HCT116 (cell line): ENCODE data around the gene C1QB. TPM values are rescaled to one million over a fixed set of nuclear protein-coding genes. Genes with fewer than 3 reads are reported as not detected.

Source experiments
- ATAC-seq: fragments of 200-7000 bp; cut with Tn5 transposase; 2 replicates; pipeline ENCODE4 v1.9.1; 2020; ENCODE audit warnings: mild to moderate bottlenecking, moderate library complexity
- BruUV-seq: library from RNA; stranded (reverse); fragments of 400-500 nt; replicated peaks from 2 replicates; lab custom pipeline; 2021; lab: Mats Ljungman, UMichigan
- CTCF ChIA-PET: fragments of 300-600 bp; sonication (Branson Sonifier 250); formaldehyde crosslinking; loops from one replicate; lab custom pipeline; 2021; ENCODE audit warnings: antibody characterized with exemption; lab: Charles Lee
- POLR2A ChIA-PET: fragments of 300-600, 350-600 bp; sonication (Branson Sonifier 250); formaldehyde crosslinking; loops from one replicate; lab custom pipeline; 2021; ENCODE audit warnings: antibody characterized with exemption; lab: Charles Lee
- RAD21 ChIA-PET, 2 experiments: fragments of 300-600 bp; sonication (Branson Sonifier 250); formaldehyde crosslinking; loops; one replicate each; lab custom pipeline; 2023; ENCODE audit warnings: low total read pairs in 2 of 2; ENCODE audit not compliant: uncharacterized antibody in 2 of 2, unreplicated experiment in 2 of 2, low non-redundant PET in 1 of 2; lab: Charles Lee
- DNase-seq: peaks from one replicate; pipeline ENCODE4 v3.0.0-alpha.2; 2010; ENCODE audit warnings: low read depth, low spot score
- H2AFZ ChIP-seq: fragments of 200-600 bp; shearing (Covaris generic), sonication (generic); 2 replicates; pipeline ENCODE4 v1.6.1; 2017; ENCODE audit warnings: low read depth, mixed run types, mixed read lengths, antibody characterized with exemption, low read length; ENCODE audit not compliant: poor library complexity, severe bottlenecking
- H3K27ac ChIP-seq: 2 replicates; pipeline ENCODE4 v1.5.1; 2012; ENCODE audit warnings: low read depth, low read length
- H3K27me3 ChIP-seq: fragments of 200-600 bp; sonication (generic); 2 replicates; pipeline ENCODE4 v1.6.1; 2016; ENCODE audit warnings: mixed run types, low read length, mixed read lengths; ENCODE audit not compliant: insufficient read depth
- H3K36me3 ChIP-seq, 2 experiments: fragments of 200-500 bp in 1 of 2; fragments of 200-600 bp in 1 of 2; sonication (Bioruptor generic) in 1 of 2; sonication (generic) in 1 of 2; 2 replicates each; pipeline versions ENCODE4 v1.5.1 to v1.6.1; 2014 to 2016; ENCODE audit warnings: low read length in 2 of 2, inconsistent platforms in 1 of 2, mixed read lengths in 1 of 2, mixed run types in 1 of 2; ENCODE audit not compliant: insufficient read depth in 2 of 2, control insufficient read depth in 1 of 2
- H3K4me1 ChIP-seq, 2 experiments: fragments of 200-600 bp in 1 of 2; sonication (generic) in 1 of 2; 2 replicates each; pipeline versions ENCODE4 v1.5.1 to v1.6.1; 2012 to 2017; ENCODE audit warnings: low read length in 2 of 2, inconsistent platforms in 1 of 2, mild to moderate bottlenecking in 1 of 2, mixed read lengths in 1 of 2, mixed run types in 1 of 2, moderate library complexity in 1 of 2; ENCODE audit not compliant: insufficient read depth in 2 of 2, control insufficient read depth in 1 of 2
- H3K4me2 ChIP-seq: fragments of 200-600 bp; sonication (generic); 2 replicates; pipeline ENCODE4 v1.6.1; 2017; ENCODE audit warnings: mixed run types, low read length, mixed read lengths
- H3K4me3 ChIP-seq, 2 experiments: fragments of 200-600 bp in 1 of 2; sonication (generic) in 1 of 2; replicated peaks in 1 of 2; 2 replicates each; pipeline ENCODE4 v1.5.1; 2011 to 2016; ENCODE audit warnings: low read length in 2 of 2, control low read depth in 1 of 2, low read depth in 1 of 2, mild to moderate bottlenecking in 1 of 2, mixed read lengths in 1 of 2, mixed run types in 1 of 2
- H3K79me2 ChIP-seq: fragments of 200-600 bp; sonication (generic); 2 replicates; pipeline ENCODE4 v1.6.1; 2017; ENCODE audit warnings: mild to moderate bottlenecking, mixed run types, low read length, moderate library complexity, mixed read lengths; ENCODE audit not compliant: insufficient read depth
- H3K9ac ChIP-seq: fragments of 200-600 bp; sonication (generic); 2 replicates; pipeline ENCODE4 v1.6.1; 2016; ENCODE audit warnings: low read length, mixed read lengths
- H3K9me2 ChIP-seq: fragments of 200-600 bp; sonication (generic), shearing (Covaris generic); 2 replicates; pipeline ENCODE4 v1.6.1; 2017; ENCODE audit warnings: mixed run types, mild to moderate bottlenecking, moderate library complexity; ENCODE audit not compliant: insufficient read depth
- H3K9me3 ChIP-seq, 2 experiments: fragments of 200-500 bp in 1 of 2; fragments of 200-600 bp in 1 of 2; sonication (Bioruptor generic) in 1 of 2; sonication (generic) in 1 of 2; 2 replicates each; pipeline ENCODE4 v1.6.1; 2014 to 2017; ENCODE audit warnings: low read length in 2 of 2, mixed read lengths in 2 of 2, inconsistent platforms in 1 of 2, low read depth in 1 of 2, mild to moderate bottlenecking in 1 of 2, mixed run types in 1 of 2, moderate library complexity in 1 of 2; ENCODE audit not compliant: control insufficient read depth in 1 of 2, insufficient read depth in 1 of 2
- H4K20me1 ChIP-seq: fragments of 200-600 bp; sonication (generic), shearing (Covaris generic); 2 replicates; pipeline ENCODE4 v1.6.1; 2017; ENCODE audit warnings: mixed run types, mild to moderate bottlenecking, moderate library complexity; ENCODE audit not compliant: insufficient read depth
- CBX3 ChIP-seq: IDR thresholded peaks from 2 replicates; pipeline ENCODE4 v1.6.1; 2012; ENCODE audit warnings: low read depth
- CEBPB ChIP-seq: IDR thresholded peaks from 2 replicates; pipeline ENCODE4 v1.6.1; 2012; ENCODE audit warnings: low read depth
- EGR1 ChIP-seq: IDR thresholded peaks from 2 replicates; pipeline ENCODE4 v1.6.1; 2012; ENCODE audit warnings: low read depth
- ELF1 ChIP-seq: IDR thresholded peaks from 2 replicates; pipeline ENCODE4 v1.6.1; 2012; ENCODE audit warnings: low read depth, borderline replicate concordance
- EZH2 ChIP-seq: fragments of 200-600 bp; sonication (generic); IDR thresholded peaks from 2 replicates; pipeline ENCODE4 v1.6.1; 2017; ENCODE audit warnings: antibody characterized with exemption, mixed run types
- FOSL1 ChIP-seq: IDR thresholded peaks from 2 replicates; pipeline ENCODE4 v1.6.1; 2012; ENCODE audit warnings: low read depth
- JUND ChIP-seq: IDR thresholded peaks from 2 replicates; pipeline ENCODE4 v1.6.1; 2012
- POLR2A ChIP-seq: IDR thresholded peaks from 2 replicates; pipeline ENCODE4 v1.7.0; 2011; ENCODE audit warnings: borderline replicate concordance; ENCODE audit not compliant: insufficient read depth, insufficient read length; ENCODE audit errors: extremely low read depth
- RAD21 ChIP-seq: IDR thresholded peaks from 2 replicates; pipeline ENCODE4 v1.6.1; 2012; ENCODE audit warnings: low read depth, mild to moderate bottlenecking
- REST ChIP-seq: IDR thresholded peaks from 2 replicates; pipeline ENCODE4 v1.6.1; 2012; ENCODE audit warnings: low read depth
- SIN3A ChIP-seq: IDR thresholded peaks from 2 replicates; pipeline ENCODE4 v1.6.1; 2012; ENCODE audit warnings: low read depth
- SP1 ChIP-seq: IDR thresholded peaks from 2 replicates; pipeline ENCODE4 v1.6.1; 2012; ENCODE audit warnings: low read depth
- SRF ChIP-seq: IDR thresholded peaks from 2 replicates; pipeline ENCODE4 v1.6.1; 2012; ENCODE audit warnings: low read depth
- TCF7L2 ChIP-seq: IDR thresholded peaks from 2 replicates; pipeline ENCODE4 v1.7.0; 2011; ENCODE audit warnings: borderline replicate concordance, inconsistent platforms; ENCODE audit not compliant: insufficient read depth, insufficient read length; ENCODE audit errors: extremely low read depth
- YY1 ChIP-seq: IDR thresholded peaks from 2 replicates; pipeline ENCODE4 v1.6.1; 2011; ENCODE audit warnings: low read length, low read depth, moderate library complexity, mild to moderate bottlenecking; ENCODE audit not compliant: insufficient replicate concordance; ENCODE audit errors: extremely low read depth
- ZBTB33 ChIP-seq: IDR thresholded peaks from 2 replicates; pipeline ENCODE4 v1.6.1; 2011; ENCODE audit warnings: mild to moderate bottlenecking, low read length, moderate library complexity; ENCODE audit not compliant: insufficient replicate concordance; ENCODE audit errors: extremely low read depth
- ZFX ChIP-seq: fragments of 450-650 bp; IDR thresholded peaks from 2 replicates; pipeline ENCODE4 v1.6.1; 2017
- ZNF274 ChIP-seq: fragments of 200-500 bp; sonication (Bioruptor generic); IDR thresholded peaks from 2 replicates; pipeline ENCODE4 v1.6.1; 2014; ENCODE audit warnings: mild to moderate bottlenecking, low read depth, low read length, inconsistent platforms
- intact Hi-C: fragments of 100-400 bp; cut with micrococcal nuclease; formaldehyde crosslinking; loops from 2 replicates; pipeline ENCODE4 v1.10.0; 2022
- total RNA-seq: library from RNA; stranded (reverse); gene quantifications from one replicate; pipeline ENCODE4 v1.2.1, GENCODE V29; 2021; ENCODE audit not compliant: unreplicated experiment

Gene C1QB
- total RNA-seq, 1 experiment from 2014 or later, result 0.32 TPM

DNA sequence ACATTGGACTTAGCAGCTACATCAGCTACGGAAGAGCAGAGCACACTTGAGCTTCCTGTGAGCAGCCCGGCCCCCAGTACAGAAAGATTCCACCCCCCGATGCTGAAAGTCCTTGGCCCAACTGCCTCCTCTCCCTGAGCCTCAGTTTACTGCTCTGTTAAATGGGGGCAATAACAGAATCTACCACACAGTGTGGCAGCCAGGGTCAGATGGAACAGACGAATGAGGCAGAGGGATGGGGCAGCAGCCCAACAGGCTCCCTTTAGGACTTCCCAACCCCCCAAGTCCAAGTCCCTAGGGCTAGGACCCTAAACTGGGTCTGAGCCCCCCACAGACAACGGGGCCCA is 39.5 kb upstream of the C1QB start:
- POLR2A ChIA-PET, result interaction anchor here (1.3 kb wide), 1 partner anchor 24 kb away, joined by 3 read pairs; no protein-coding TSS in a partner anchor
- ATAC-seq, result no peak

More for the DNA sequence above, 39.5 kb upstream of the C1QB start:
- TF ChIP-seq JUND (no peak), SRF (no peak), TCF7L2 (no peak), EGR1 (no peak), ZBTB33 (no peak), ELF1 (no peak), EZH2 (no peak), YY1 (no peak), CEBPB (no peak), POLR2A (no peak), REST (no peak), RAD21 (no peak), SIN3A (no peak), SP1 (no peak), ZNF274 (no peak), CBX3 (no peak), FOSL1 (no peak), ZFX (no peak)
- ChIA-PET RAD21 (no interaction called here), CTCF (no interaction called here)
- intact Hi-C loops, result no loop called here
- no peak overlapping the region for H3K27ac ChIP-seq
- H3K27me3 ChIP-seq, result peaks cover 84% of the 10 kb centered on the region
- no peaks in the 10 kb centered on the region for H4K20me1 ChIP-seq
- DNase-seq, result no peak
- no peak overlapping the region for H3K9ac ChIP-seq
- no peaks in the 10 kb centered on the region for H3K36me3 ChIP-seq
- no peaks in the 10 kb centered on the region for H3K79me2 ChIP-seq
- BruUV-seq, result no TSS peak
- H3K9me2 ChIP-seq, result no peaks in the 10 kb centered on the region
- no peak overlapping the region for H2AFZ ChIP-seq
- H3K4me1 ChIP-seq, result no peaks in the 10 kb centered on the region
- no peak overlapping the region for H3K4me3 ChIP-seq
- H3K9me3 ChIP-seq, result no peaks in the 10 kb centered on the region
- H3K4me2 ChIP-seq, result no peak overlapping the region
